Vagina (tissue), 2 donors: ENCODE measurements around the gene TEF. TPM values are rescaled to one million over a fixed set of nuclear protein-coding genes. Genes with fewer than 3 reads are reported as not detected.

Experiments used
- DNase-seq, 2 donors: peaks; one replicate each; pipeline ENCODE4 v3.0.0-alpha.2; 2017; ENCODE audit errors: extremely low spot score in 2 of 2
- H3K27ac ChIP-seq: fragments of 200-600 bp; sonication (generic); one replicate; pipeline ENCODE4 v1.5.1; 2019
- H3K27me3 ChIP-seq: fragments of 200-600 bp; sonication (generic); one replicate; pipeline ENCODE4 v1.5.1; 2019
- H3K36me3 ChIP-seq, 2 donors: fragments of 200-600 bp; sonication (generic); one replicate each; pipeline ENCODE4 v1.5.1; 2017 to 2019
- H3K4me1 ChIP-seq: fragments of 200-600 bp; sonication (generic); one replicate; pipeline ENCODE4 v1.5.1; 2019
- H3K4me3 ChIP-seq, 2 donors: fragments of 200-600 bp; sonication (generic); 1 replicate in 1 of 2; 2 replicates in 1 of 2; pipeline ENCODE4 v1.5.1; 2016 to 2019
- H3K9me3 ChIP-seq: fragments of 200-600 bp; sonication (generic); one replicate; pipeline ENCODE4 v1.5.1; 2019
- POLR2A ChIP-seq, 2 donors: fragments of 450-650 bp; IDR thresholded peaks; one replicate each; pipeline ENCODE4 v1.6.1; 2017; ENCODE audit warnings: antibody characterized with exemption in 2 of 2, mild to moderate bottlenecking in 2 of 2, moderate library complexity in 2 of 2
- POLR2AphosphoS5 ChIP-seq, 2 donors: sonication (generic); formaldehyde crosslinking; IDR thresholded peaks; one replicate each; pipeline ENCODE4 v1.9.0; 2017; ENCODE audit warnings: antibody characterized with exemption in 2 of 2, mild to moderate bottlenecking in 2 of 2, low read depth in 1 of 2; ENCODE audit not compliant: insufficient read depth in 1 of 2
- intact Hi-C: fragments of 100-400 bp; cut with DNase I; formaldehyde crosslinking; loops from one replicate; pipeline ENCODE4 v1.15.1; 2023
- total RNA-seq: library from RNA; depleted of rRNA; stranded (reverse); fragments of >200 nt; gene quantifications from one replicate; pipeline ENCODE4 v1.2.3, GENCODE V29; 2016
- TF ChIP-seq, protein P1 (sequence below), 3 experiments: fragments of 450-650 bp in 2 of 3; fragments of 200-600 bp in 1 of 3; sonication (generic) in 1 of 3; IDR thresholded peaks; one replicate each; pipeline ENCODE4 v1.5.1; 2017 to 2019; ENCODE audit warnings: antibody characterized with exemption in 3 of 3, mild to moderate bottlenecking in 2 of 3, moderate library complexity in 2 of 3

The TEF gene
- total RNA-seq, 1 donor from 2014 or later = 12.0 TPM

DNA sequence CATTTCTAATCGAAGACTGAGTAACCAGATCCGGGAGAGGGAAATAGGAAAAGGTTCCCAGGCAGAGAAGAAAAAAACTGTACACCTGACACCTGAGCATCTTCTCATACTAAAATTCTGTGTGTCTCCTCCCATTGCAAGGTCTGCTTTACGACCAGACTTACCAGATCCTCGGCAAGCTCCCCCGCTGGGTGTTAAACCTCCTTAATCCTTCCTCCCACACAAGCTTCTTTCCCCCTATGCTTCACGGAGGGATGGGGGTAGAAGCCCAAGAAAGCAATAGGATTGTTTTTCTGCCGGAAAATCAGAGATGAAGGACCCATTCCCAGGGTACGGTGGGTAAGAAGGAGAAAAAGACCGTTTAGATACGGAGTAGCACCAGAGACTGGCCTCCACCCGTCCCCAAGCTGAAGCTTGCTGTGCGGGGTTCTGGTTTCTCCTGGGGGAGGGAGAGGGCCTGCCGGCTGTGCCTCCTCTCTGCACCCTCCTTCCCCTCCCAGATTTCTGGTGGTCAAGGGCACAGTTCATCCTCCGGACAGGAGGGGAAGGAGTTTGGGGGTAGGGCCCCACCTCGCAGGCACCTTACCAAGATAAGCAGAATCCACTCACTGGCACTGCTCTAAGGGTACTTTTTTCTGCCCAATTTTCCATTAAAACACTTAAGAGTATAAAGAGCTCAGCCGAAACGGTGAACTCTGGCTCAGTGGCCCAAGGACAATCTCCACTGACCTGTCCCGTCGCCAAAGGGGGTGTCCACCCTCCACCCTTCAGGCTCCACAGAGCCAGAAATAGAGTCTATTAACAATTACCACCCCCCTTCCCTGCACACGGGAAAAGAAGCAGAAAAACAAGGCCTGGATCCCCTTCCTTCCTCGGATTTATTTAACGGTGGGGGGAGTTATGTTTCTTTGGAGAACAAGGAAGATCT is 63.7 kb downstream of the TEF start:
- TF ChIP-seq, protein P1, sequence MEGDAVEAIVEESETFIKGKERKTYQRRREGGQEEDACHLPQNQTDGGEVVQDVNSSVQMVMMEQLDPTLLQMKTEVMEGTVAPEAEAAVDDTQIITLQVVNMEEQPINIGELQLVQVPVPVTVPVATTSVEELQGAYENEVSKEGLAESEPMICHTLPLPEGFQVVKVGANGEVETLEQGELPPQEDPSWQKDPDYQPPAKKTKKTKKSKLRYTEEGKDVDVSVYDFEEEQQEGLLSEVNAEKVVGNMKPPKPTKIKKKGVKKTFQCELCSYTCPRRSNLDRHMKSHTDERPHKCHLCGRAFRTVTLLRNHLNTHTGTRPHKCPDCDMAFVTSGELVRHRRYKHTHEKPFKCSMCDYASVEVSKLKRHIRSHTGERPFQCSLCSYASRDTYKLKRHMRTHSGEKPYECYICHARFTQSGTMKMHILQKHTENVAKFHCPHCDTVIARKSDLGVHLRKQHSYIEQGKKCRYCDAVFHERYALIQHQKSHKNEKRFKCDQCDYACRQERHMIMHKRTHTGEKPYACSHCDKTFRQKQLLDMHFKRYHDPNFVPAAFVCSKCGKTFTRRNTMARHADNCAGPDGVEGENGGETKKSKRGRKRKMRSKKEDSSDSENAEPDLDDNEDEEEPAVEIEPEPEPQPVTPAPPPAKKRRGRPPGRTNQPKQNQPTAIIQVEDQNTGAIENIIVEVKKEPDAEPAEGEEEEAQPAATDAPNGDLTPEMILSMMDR (IDR thresholded peaks at IDR 0.05) = no peak
- no peak for TF ChIP-seq POLR2A (IDR thresholded peaks at IDR 0.05)
- no peak for TF ChIP-seq POLR2AphosphoS5 (IDR thresholded peaks at IDR 0.05; ENCODE audit: insufficient read depth in 1 of 2, low read depth in 1 of 2)
- no peak for DNase-seq
- Histone ChIP-seq H3K36me3 (no peaks in the 10 kb centered on the region), H3K4me3 (peak overlapping the region; percentile 91 to 95), H3K4me1 (peaks cover 33% of the 10 kb centered on the region), H3K27ac (peak overlapping the region; percentile 99), H3K9me3 (no peaks in the 10 kb centered on the region), H3K27me3 (no peaks in the 10 kb centered on the region)
- intact Hi-C loops = no loop called here

DNA sequence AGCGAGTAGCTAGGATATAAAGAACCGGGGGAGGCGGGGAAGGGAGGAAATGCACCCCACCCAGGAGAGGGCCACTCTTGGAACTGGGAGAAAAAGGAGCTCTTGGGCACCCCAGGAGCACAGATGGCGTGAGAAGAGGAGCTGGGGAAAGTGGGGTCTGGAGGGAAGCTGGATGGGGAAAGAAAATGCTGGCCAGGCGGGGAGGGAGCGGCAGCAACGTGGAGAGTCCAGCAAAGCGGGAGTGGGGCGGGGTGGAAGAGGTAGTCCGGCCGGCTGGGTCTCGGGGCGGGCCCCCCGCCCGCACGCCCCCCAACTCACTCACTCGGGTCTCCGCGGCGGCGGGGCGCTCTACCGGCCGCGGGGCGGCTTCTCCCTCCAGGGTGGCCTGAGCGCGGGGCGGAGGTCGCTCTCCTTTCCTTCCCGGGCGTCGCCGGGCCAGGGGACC is 64.3 kb downstream of the TEF start:
- no peak for DNase-seq
- intact Hi-C loops = no loop called here
- Histone ChIP-seq H3K4me3 (peak overlapping the region; percentile 91 to 95), H3K36me3 (no peaks in the 10 kb centered on the region), H3K27ac (peak overlapping the region; percentile 99), H3K9me3 (no peaks in the 10 kb centered on the region), H3K4me1 (peaks cover 27% of the 10 kb centered on the region), H3K27me3 (no peaks in the 10 kb centered on the region)
- TF ChIP-seq, protein P1 (IDR thresholded peaks at IDR 0.05) = no peak
- no peak for TF ChIP-seq POLR2A (IDR thresholded peaks at IDR 0.05)
- TF ChIP-seq POLR2AphosphoS5 (IDR thresholded peaks at IDR 0.05; ENCODE audit: insufficient read depth in 1 of 2, low read depth in 1 of 2) = no peak

DNA sequence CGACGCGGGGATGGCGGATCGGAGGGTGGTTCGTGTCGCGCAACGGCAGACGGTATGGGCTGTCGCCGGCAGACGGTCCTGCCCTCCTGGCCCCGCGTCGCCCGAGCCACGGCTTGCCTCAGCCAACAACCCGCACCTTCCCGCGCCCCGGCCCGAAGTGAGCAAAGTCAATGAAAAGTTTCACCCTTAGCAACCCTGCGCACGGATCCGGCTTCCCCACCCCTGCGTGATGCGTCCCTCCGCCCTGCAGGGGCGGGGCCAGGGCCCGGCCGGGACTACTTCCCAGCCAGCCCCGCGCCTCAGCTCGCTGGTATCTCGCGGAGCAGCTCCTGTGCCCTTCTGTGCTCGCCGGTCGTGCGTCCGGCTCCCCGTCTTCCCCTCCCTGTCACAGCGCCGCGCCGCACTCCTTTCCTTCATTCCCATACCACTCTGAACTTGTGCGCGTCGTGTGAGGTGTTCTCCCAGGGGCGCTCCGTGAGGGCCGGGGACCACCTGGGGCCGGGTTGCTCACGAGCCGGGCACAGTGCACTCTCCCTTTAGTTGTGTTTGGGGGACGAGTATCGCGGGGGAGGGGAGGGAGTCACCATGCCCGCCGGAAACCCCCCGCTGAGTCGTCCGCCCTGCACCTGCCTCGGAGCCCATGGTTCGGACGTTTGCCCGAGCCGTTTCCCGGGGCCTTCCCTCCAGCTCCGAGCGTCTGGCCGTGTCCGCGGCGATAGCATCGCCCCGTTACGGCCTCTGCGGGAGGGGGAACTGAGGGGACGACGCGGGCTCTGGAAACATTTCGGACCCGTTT is 65.1 kb downstream of the TEF start, which contains the start of gene TOB2:
Gene TOB2, minus strand, starts transcription at position 163 of the 796 bp plus-strand sequence. CDS start 9,456 bp downstream, outside the sequence.
- Histone ChIP-seq H3K27me3 (no peaks in the 10 kb centered on the region), H3K27ac (peak within 1 kb of the TSS; percentile 99), H3K36me3 (no peaks in the 10 kb centered on the region), H3K9me3 (no peaks in the 10 kb centered on the region), H3K4me1 (peaks cover 22% of the 10 kb centered on the region), H3K4me3 (peak within 1 kb of the TSS; percentile 91 to 95)
- DNase-seq = peak in 1 of 2 donors; percentile 96
- intact Hi-C loops = no loop called here
- TF ChIP-seq POLR2AphosphoS5 (IDR thresholded peaks at IDR 0.05; ENCODE audit: insufficient read depth in 1 of 2, low read depth in 1 of 2) (peak; percentile 98 to 100), POLR2A (IDR thresholded peaks at IDR 0.05) (peak; percentile 52 to 99)
- TF ChIP-seq, protein P1 (IDR thresholded peaks at IDR 0.05) = no peak

DNA sequence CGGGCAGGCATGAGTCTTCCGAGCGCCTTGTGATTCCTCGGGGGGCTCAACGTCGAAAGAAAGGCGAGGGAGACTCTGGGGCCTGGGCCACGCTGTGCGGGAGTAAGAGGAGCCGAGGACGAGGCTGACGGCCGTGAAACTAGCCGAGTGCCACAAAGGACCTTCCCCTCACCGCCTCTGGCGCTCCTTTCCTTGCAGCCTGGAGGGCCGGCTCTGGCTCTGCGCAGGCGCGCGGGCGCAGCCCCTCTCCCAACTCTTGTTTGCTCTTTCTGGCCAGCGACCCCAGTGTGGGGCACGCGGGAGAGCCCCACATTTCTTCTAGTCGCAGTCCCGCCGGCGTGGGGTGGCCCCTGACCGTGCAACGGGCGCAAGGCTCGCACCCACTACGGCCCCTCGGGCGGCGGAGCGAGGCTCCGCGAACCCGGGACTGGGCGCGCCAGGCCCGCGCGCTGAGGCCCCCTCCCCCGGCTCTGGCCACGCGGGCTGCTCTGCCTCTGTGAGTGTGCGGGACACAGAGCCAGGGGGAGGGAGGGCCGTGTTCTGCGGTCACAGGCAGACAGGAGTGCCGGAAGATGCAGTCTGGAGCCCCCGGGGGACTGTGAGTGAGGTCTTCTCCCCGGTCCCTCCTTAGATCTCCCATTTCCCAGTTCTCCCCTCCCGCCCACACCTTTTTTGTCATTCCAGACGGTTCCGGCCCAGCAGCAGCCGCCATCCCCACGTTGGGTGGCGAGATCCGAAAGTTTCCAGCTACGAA is 65.9 kb downstream of the TEF start:
- DNase-seq = no peak
- TF ChIP-seq, protein P1 (IDR thresholded peaks at IDR 0.05) = no peak
- TF ChIP-seq POLR2A (IDR thresholded peaks at IDR 0.05) = no peak
- TF ChIP-seq POLR2AphosphoS5 (IDR thresholded peaks at IDR 0.05; ENCODE audit: insufficient read depth in 1 of 2, low read depth in 1 of 2) = no peak
- Histone ChIP-seq H3K27me3 (no peaks in the 10 kb centered on the region), H3K4me1 (peaks cover 14% of the 10 kb centered on the region), H3K36me3 (no peaks in the 10 kb centered on the region), H3K27ac (peak overlapping the region; percentile 99), H3K9me3 (no peaks in the 10 kb centered on the region), H3K4me3 (peak overlapping the region; percentile 91 to 95)
- intact Hi-C loops = no loop called here
